Measurements from ENCODE around the gene PSMD11. TPM values are rescaled to one million over a fixed set of nuclear protein-coding genes. Genes with fewer than 3 reads are reported as not detected.

The PSMD11 gene
- total RNA-seq, 1 experiment from 2014 or later: 169 TPM

GRCh38 chr17:32487473-32488176, 43.3 kb downstream of the PSMD11 start:
- no peaks in the 10 kb centered on the region for H4K20me1 ChIP-seq (ENCODE audit: control insufficient read depth, insufficient read depth, insufficient read length)
- H3K23ac ChIP-seq (ENCODE audit: insufficient read length, low read depth, low read length): no peak overlapping the region
- no peak overlapping the region for H3T11ph ChIP-seq (ENCODE audit: low read length)
- H3K79me2 ChIP-seq (ENCODE audit: insufficient read depth, low read length): no peaks in the 10 kb centered on the region
- no peaks in the 10 kb centered on the region for H3K27me3 ChIP-seq (ENCODE audit: insufficient read depth, low read length)
- no peak overlapping the region for H2AFZ ChIP-seq (ENCODE audit: low read length)
- peak overlapping the region; percentile 7 for H3K14ac ChIP-seq (ENCODE audit: insufficient read depth, low read length)
- no peak for TF ChIP-seq CTCF (conservative IDR thresholded peaks at IDR 0.05)
- H3K4ac ChIP-seq (ENCODE audit: low read depth, low read length): no peak overlapping the region
- H3K9ac ChIP-seq (ENCODE audit: extremely low read depth, insufficient read length, low read length): peak overlapping the region; percentile 10
- H3K18ac ChIP-seq (ENCODE audit: insufficient read length, low read depth, low read length): no peak overlapping the region
- peak overlapping the region; percentile 66 for H3K4me2 ChIP-seq (ENCODE audit: insufficient read depth, insufficient read length, low read length)
- H3K56ac ChIP-seq (ENCODE audit: insufficient read length, low read depth, low read length): peak overlapping the region; percentile 28
- H2BK20ac ChIP-seq (ENCODE audit: low read depth, low read length, poor library complexity, severe bottlenecking): no peak overlapping the region
- H2AK5ac ChIP-seq (ENCODE audit: insufficient read length, low read length): no peak overlapping the region
- no peak overlapping the region for H2BK15ac ChIP-seq (ENCODE audit: low read depth, low read length)
- peaks cover 15 to 27% (median 23%) of the 10 kb centered on the region in 3 experiments for H3K36me3 Mint-ChIP-seq (ENCODE audit: insufficient read depth in 1 of 3, low read depth in 3 of 3)
- no peak overlapping the region for H4K5ac ChIP-seq (ENCODE audit: insufficient read length, low read depth, low read length)
- no peak overlapping the region for H4K8ac ChIP-seq (replicated peaks; ENCODE audit: insufficient read length, low read depth, low read length)
- H3K4me1 ChIP-seq (ENCODE audit: insufficient read depth, low read length): peaks cover 10% of the 10 kb centered on the region; the same call in 1 of the 2 replicates
- peak overlapping the region in 1 of 3 experiments; percentile 62; a peak in 2 of 7 replicates for H3K27ac Mint-ChIP-seq
- no peak overlapping the region for H2BK5ac ChIP-seq (ENCODE audit: insufficient read length, low read length)
- peaks cover 12% of the 10 kb centered on the region for H3K23me2 ChIP-seq (ENCODE audit: insufficient read length, low read depth, low read length, poor library complexity, severe bottlenecking)
- H3K79me1 ChIP-seq (ENCODE audit: insufficient read depth, low read depth, low read length, poor library complexity, severe bottlenecking): peaks cover 3% of the 10 kb centered on the region
- no peak for DNase-seq
- no CpG with 5 or more reads among the region's 59 CpGs for WGBS (ENCODE audit: extremely low coverage, insufficient read length, low lambda C conversion rate)
- H2BK120ac ChIP-seq (ENCODE audit: low read depth, low read length, poor library complexity, severe bottlenecking): no peak overlapping the region
- H3K27me3 Mint-ChIP-seq (ENCODE audit: low read depth): peaks cover 1% of the 10 kb centered on the region
- no peak overlapping the region for H4K91ac ChIP-seq (ENCODE audit: insufficient read length, low read depth, low read length)
- peak overlapping the region; percentile 73 to 91 for H3K4me3 Mint-ChIP-seq
- no peaks in the 10 kb centered on the region; a peak in 1 of 5 replicates for H3K9me3 Mint-ChIP-seq
- peaks cover 58 to 77% of the 10 kb centered on the region in 2 experiments for H3K4me1 Mint-ChIP-seq
- H2BK12ac ChIP-seq (ENCODE audit: insufficient read length, low read depth, low read length): no peak overlapping the region
- no peak overlapping the region for H3K27ac ChIP-seq (ENCODE audit: insufficient read length, low read depth, low read length)
- H3K9me3 ChIP-seq (ENCODE audit: control insufficient read depth, low read depth, low read length): no peaks in the 10 kb centered on the region
